OCI-LY1 (cell line): ENCODE measurements around the gene DYRK1A.

Experiments used
- H2AFZ ChIP-seq: fragments of 200-600 bp; sonication (generic), shearing (Covaris generic); 2 replicates; pipeline ENCODE4 v1.6.0; 2014; ENCODE audit warnings: antibody characterized with exemption, mild to moderate bottlenecking, low read length
- H3F3A ChIP-seq: fragments of 200-600 bp; sonication (generic), shearing (Covaris generic); 2 replicates; pipeline ENCODE4 v1.6.0; 2014; ENCODE audit warnings: mild to moderate bottlenecking, antibody characterized with exemption, low read length, moderate library complexity; ENCODE audit not compliant: insufficient read depth
- H3K27ac ChIP-seq: fragments of 200-600 bp; sonication (generic); 2 replicates; pipeline ENCODE4 v1.5.1; 2014; ENCODE audit warnings: low read length, mixed run types, mild to moderate bottlenecking, low read depth; ENCODE audit not compliant: poor library complexity, severe bottlenecking
- H3K27me3 ChIP-seq: fragments of 200-600 bp; sonication (generic); 2 replicates; pipeline ENCODE4 v1.6.0; 2014; ENCODE audit warnings: antibody characterized with exemption, mild to moderate bottlenecking, low read length, moderate library complexity; ENCODE audit not compliant: insufficient read depth
- H3K36me3 ChIP-seq: fragments of 200-600 bp; sonication (generic); 2 replicates; pipeline ENCODE4 v1.6.1; 2014; ENCODE audit warnings: mild to moderate bottlenecking, antibody characterized with exemption, low read length, moderate library complexity, mixed read lengths; ENCODE audit not compliant: insufficient read depth
- H3K4me1 ChIP-seq: fragments of 200-600 bp; sonication (generic); 2 replicates; pipeline ENCODE4 v1.5.1; 2014; ENCODE audit warnings: mild to moderate bottlenecking, low read length, moderate library complexity; ENCODE audit not compliant: insufficient read depth, severe bottlenecking
- H3K4me2 ChIP-seq: fragments of 200-600 bp; sonication (generic), shearing (Covaris generic); 2 replicates; pipeline ENCODE4 v1.6.1; 2014; ENCODE audit warnings: low read length
- H3K4me3 ChIP-seq: fragments of 200-600 bp; sonication (generic); 2 replicates; pipeline ENCODE4 v1.5.1; 2014; ENCODE audit warnings: low read length, low read depth, mild to moderate bottlenecking, mixed read lengths; ENCODE audit not compliant: poor library complexity, severe bottlenecking
- H3K79me2 ChIP-seq: fragments of 200-600 bp; shearing (Covaris generic); 2 replicates; pipeline ENCODE4 v1.6.1; 2016; ENCODE audit warnings: mixed run types, low read length, mixed read lengths; ENCODE audit not compliant: insufficient read depth
- H3K9ac ChIP-seq: fragments of 200-600 bp; sonication (generic), shearing (Covaris generic); 2 replicates; pipeline ENCODE4 v1.6.1; 2014; ENCODE audit warnings: mild to moderate bottlenecking, low read length, mixed read lengths
- H3K9me2 ChIP-seq: fragments of 200-600 bp; sonication (generic), shearing (Covaris generic); 2 replicates; pipeline ENCODE4 v1.6.1; 2014; ENCODE audit warnings: low read depth, mild to moderate bottlenecking, low read length, mixed read lengths
- H3K9me3 ChIP-seq: fragments of 200-600 bp; shearing (Covaris generic); 2 replicates; pipeline ENCODE4 v1.6.1; 2014; ENCODE audit warnings: low read length, mixed read lengths
- H4K20me1 ChIP-seq: fragments of 200-600 bp; sonication (generic), shearing (Covaris generic); 2 replicates; pipeline ENCODE4 v1.6.0; 2016; ENCODE audit warnings: mild to moderate bottlenecking, low read length; ENCODE audit not compliant: insufficient read depth
- CTCF ChIP-seq: fragments of 200-600 bp; sonication (generic), shearing (Covaris generic); IDR thresholded peaks from 2 replicates; pipeline ENCODE4 v1.5.1; 2017; ENCODE audit warnings: mild to moderate bottlenecking, antibody characterized with exemption, low read length, moderate library complexity, mixed read lengths
- EZH2 ChIP-seq: fragments of 200-600 bp; sonication (generic), shearing (Covaris generic); IDR thresholded peaks from 2 replicates; pipeline ENCODE4 v1.8.0; 2017; ENCODE audit warnings: borderline replicate concordance, mixed run types, mild to moderate bottlenecking, antibody characterized with exemption, low read length, moderate library complexity, mixed read lengths

The DYRK1A gene

GRCh38 chr21:37419228-37419906 lies 52.8 kb downstream of the DYRK1A start:
- Histone ChIP-seq H3K9me2 (no peaks in the 10 kb centered on the region), H3K9ac (no peak overlapping the region), H3F3A (no peaks in the 10 kb centered on the region), H3K4me3 (no peak overlapping the region), H4K20me1 (no peaks in the 10 kb centered on the region), H3K9me3 (no peaks in the 10 kb centered on the region), H3K79me2 (peaks cover 96% of the 10 kb centered on the region), H2AFZ (no peak overlapping the region), H3K27me3 (no peaks in the 10 kb centered on the region), H3K27ac (no peak overlapping the region), H3K4me2 (no peak overlapping the region), H3K4me1 (peaks cover 13% of the 10 kb centered on the region), H3K36me3 (peaks cover 39% of the 10 kb centered on the region)
- TF ChIP-seq CTCF = no peak
- TF ChIP-seq EZH2 = no peak

- H3K36me3 ChIP-seq = peaks cover 59% of the 10 kb centered on the region
These were observed 54.7 kb downstream of the DYRK1A start for GRCh38 chr21:37421306-37421705.

GRCh38 chr21:37422382-37422781 lies 55.8 kb downstream of the DYRK1A start:
- Histone ChIP-seq H3K9ac (no peak overlapping the region), H3K27ac (no peak overlapping the region), H3K9me3 (no peaks in the 10 kb centered on the region; the same call in 1 of the 2 replicates), H3K79me2 (peaks cover 84% of the 10 kb centered on the region), H3K4me2 (no peak overlapping the region), H3K36me3 (peaks cover 66% of the 10 kb centered on the region), H3K4me3 (no peak overlapping the region), H3K4me1 (no peaks in the 10 kb centered on the region), H2AFZ (no peak overlapping the region), H3F3A (no peaks in the 10 kb centered on the region), H4K20me1 (no peaks in the 10 kb centered on the region), H3K9me2 (no peaks in the 10 kb centered on the region), H3K27me3 (no peaks in the 10 kb centered on the region)
- TF ChIP-seq CTCF (no peak), EZH2 (no peak)

More at GRCh38 chr21:37421306-37421705, 54.7 kb downstream of the DYRK1A start:
- H3K9ac ChIP-seq = no peak overlapping the region
- H3K9me2 ChIP-seq = no peaks in the 10 kb centered on the region
- no peaks in the 10 kb centered on the region; the same call in 1 of the 2 replicates for H3K9me3 ChIP-seq
- H3F3A ChIP-seq = no peaks in the 10 kb centered on the region
- TF ChIP-seq EZH2 (no peak), CTCF (no peak)
- H3K27me3 ChIP-seq = no peaks in the 10 kb centered on the region
- no peak overlapping the region for H2AFZ ChIP-seq
- no peak overlapping the region for H3K27ac ChIP-seq
- no peaks in the 10 kb centered on the region for H4K20me1 ChIP-seq
- H3K4me3 ChIP-seq = no peak overlapping the region
- H3K4me1 ChIP-seq = no peaks in the 10 kb centered on the region
- H3K79me2 ChIP-seq = peaks cover 92% of the 10 kb centered on the region
- no peak overlapping the region for H3K4me2 ChIP-seq
